NOMO-1 treated with dmso at 0.1 percent for 144 hours (cell line): ENCODE results near the gene PTGIS.

ENCODE experiments used
- DNase-seq: peaks from one replicate; lab custom pipeline; 2025; ENCODE audit not compliant: unreplicated experiment; lab: John Stamatoyannopoulos, UW

PTGIS gene

DNA sequence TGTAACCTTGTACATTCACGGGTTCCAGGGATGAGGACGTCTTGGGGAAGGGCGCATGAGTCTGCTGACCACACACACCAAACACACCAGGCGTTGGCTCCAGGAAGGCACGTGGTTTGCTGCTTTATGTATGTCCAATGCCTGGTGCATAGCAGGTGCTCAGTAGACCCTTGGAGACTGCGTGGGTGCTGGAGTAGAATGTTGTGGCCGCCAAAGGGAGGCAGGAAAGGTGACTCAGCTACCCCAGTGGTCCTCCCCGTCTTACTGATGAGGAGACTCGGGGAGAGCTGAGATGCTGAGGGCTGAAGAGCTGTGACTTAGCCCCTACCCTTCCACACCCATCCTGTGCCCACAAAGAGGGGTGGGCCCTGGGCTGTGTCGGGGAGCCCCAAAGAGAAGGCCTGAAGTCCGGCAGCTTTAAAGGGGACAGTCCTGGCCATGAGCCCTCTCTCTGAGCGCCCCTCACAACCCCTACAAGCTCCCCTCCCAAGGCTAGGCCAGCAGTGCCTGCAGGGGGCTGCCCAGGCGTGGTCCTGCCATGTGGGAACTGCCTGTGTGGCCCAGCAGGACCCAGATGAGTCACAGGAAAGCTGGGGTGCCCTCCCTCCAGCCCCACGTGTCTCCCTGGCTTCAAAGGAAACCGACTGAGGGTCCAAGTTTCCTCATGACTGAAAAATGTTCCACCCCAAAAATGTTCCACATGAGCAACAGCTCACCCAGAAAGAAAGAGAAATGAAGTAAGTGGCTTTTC lies 28.0 kb upstream of the PTGIS start:
- no peak for DNase-seq

DNA sequence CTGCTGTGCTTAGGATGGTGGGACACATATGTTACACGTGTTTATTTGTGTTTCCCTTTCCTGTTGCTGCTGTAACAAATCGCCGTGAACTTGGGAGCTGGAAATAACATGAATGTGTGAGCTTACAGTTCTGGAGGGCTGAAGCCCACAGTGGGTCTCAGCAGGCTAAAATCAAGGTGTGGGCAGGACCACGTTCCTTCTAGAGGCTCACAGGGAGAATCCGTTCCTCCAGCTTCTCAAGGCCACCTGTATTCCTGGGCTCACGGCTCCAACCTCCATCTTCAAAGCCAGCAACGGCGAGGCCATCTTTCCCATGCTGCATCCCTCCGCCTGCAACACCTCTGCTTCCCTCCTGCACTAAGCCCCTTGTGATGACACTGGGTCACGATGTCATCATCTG lies 27.4 kb upstream of the PTGIS start:
- no peak for DNase-seq

DNA sequence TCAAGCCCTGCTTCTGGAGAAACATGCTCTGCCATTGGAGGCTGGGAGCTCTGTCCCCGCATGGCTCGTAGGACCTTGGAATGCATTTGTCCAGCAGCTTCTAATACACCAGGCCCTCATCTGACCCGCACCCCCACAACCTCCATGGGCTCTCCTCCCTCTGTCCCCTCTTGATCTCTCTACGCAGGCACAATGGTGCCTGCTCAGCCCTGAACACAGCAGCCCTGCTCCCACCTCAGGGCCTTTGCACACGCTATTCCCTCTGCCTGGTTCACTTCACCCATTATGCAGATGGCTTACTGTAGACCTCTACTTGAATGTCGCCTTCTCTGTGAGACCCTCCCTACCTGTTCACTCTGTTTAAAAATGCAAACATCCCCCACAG lies 27.0 kb upstream of the PTGIS start:
- DNase-seq: no peak

DNA sequence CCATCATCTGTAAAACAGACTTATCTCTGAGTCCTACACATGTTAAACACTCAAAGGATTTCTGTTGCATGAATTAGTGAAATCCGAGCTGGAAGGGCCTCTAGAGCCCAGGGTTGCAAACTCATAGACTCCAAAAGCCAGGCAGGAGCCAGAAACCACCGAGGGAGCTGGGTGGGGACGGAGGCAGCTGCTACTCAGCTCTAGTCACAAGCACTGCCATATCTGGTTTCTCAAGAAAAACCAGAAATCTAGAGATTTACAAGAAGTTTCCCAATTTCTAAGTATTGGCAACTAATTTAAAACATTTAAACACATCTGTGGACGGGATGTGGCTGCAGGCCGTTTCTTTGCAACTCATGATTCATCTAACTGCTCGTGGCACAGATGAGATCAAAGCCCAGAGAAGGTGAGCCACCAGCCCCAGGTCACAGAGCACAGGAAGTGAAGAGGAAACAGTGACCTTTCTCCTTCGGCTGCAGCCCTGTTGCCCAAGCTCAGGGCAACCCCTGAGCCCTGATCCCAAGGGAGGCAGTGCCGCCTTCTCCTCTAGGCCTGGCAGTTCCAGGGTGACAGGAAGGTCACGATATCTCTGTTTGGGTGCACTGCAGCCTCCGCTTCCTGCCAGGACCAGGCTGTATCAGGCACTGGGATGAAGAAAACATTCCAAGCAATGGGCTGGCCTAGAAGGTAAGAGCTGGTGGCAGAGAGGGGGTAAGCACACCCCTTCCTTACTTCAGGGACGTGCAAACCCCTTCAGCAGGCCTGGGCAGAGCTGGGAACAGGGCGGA lies 26.4 kb upstream of the PTGIS start:
- DNase-seq: no peak

DNA sequence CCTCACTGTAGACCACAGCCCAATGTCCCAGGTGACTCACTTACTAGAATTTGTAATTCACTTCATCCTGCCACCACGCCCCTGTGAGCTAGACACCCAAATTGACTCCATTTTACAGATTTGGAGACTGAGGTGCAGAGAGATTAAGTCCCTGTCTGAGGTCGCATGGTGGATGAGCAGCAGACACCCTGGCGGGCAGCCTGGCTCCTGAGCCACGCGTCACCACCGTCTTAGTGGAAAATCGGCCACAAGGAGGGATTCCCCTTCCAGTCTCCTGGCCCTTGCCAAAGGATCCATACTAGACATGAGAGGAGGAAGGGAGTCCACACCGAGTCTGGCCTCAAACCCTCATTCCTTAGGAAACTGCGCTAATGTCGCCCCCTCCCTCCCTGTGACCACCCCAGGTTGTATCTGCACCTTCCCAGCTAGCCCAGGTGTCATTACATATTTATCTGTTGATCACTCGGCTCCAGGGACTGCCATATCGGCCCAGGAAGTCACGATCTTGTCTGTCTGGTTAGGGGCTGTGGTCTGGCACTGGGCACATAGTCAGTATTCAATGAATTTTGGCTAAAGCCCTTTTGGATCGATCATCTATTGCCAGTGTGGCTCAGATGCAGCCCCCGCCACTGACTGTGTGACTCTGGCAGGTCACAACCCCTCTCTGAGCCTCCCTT lies 25.7 kb upstream of the PTGIS start:
- no peak for DNase-seq

DNA sequence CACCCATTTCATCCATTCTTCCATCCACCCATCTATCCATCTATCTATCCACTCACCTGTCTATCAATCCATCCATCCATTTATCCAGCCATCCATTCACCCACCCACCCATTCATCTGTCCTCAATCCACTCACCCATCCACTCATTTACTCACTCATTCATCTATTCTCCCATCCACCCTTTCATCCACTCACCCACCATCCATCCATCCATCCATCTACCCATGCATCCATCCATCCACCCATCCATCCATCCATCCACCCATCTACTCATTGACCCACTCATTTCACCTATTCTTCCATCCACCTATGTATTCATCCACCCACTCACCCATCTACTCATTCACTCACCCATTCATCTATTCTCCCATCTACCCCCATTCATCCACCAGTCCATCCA lies 24.2 kb upstream of the PTGIS start:
- no peak for DNase-seq

DNA sequence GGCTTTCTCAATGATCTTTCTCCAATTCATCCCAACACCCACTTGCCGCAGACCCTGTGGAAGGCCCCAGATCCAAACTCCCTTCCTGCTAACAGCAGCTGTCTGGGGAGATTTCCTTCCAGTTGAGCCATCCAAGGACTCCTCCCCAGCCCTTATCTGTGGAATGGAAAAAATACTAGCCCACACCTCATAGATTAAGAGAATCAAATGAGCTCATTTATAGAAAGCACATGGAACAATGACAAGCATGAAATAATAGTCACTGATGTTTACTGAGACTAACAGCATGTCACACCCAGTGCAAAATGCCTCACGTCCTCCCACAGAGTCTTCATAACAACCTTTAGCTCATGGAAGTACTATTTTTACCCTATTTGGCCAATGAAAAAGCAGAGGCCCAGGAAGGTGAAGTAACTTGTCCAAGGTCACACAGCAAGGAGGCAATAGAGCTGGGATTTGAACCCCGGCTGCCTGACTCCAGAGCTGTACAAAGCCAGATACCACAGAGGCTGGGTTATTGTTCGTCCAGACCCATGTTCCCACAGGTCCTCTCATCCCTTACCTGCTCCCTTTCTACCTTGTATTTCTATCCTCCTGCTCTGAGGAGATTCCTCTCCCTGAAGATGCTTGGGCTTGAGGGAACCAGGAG lies 23.4 kb upstream of the PTGIS start:
- no peak for DNase-seq

DNA sequence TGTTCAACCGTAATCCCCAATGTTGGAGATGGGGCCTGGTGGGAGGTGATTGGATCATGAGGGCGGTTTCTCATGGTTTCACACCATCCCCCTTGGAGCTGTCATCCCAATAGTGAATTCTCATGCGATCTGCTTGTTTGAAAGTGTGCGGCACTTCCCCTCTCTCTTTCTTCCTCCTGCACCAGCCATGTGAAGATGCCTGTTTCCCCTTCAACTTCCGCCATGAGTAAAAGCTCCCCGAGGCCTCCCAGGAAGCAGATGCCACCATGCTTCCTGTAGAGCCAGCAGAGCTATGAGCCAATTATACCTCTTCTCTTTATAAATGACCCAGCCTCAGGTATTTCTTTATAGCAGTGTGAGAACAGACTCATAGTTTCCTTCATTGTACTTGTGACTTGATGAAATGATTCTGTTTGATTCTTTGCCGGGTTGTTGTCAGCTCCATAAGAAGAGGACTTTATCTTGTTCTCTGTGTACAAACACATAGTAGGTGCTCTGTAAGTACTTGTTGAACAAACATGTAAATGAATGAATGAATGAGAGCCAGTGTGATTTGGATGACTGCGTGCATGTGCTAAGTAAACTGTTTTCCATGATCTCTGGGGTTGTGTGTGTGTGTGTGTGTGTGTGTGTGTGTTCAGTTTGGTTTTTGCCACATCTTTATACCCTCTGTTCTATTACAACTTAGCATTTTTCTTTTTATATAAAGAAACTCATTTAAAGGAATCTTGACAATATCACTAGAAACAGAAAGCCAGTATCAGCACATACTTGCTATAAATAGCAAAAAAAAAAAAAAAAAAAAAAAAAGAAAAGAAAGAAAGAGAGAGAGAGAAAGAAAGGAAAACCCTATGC lies 22.5 kb upstream of the PTGIS start:
- DNase-seq: no peak

DNA sequence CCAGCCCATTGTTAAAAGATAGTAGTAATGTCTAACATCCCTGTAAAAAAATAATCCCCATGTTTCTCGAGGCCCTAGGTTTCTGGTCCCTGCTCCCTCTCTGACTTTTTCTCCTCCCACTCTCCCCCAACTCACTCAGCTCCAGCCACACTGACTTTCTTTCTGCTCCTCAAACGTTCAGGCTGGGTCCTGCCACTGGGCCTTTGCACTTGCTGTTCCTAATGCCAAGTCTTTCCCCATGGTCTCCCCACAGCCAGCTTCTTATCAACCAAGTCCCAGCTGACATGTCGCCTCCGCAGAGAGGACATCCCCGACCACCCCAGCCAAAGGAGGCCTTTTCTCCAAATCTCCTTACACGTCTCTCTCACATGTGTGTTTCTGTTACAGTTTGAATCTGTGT lies 21.8 kb upstream of the PTGIS start:
- no peak for DNase-seq

DNA sequence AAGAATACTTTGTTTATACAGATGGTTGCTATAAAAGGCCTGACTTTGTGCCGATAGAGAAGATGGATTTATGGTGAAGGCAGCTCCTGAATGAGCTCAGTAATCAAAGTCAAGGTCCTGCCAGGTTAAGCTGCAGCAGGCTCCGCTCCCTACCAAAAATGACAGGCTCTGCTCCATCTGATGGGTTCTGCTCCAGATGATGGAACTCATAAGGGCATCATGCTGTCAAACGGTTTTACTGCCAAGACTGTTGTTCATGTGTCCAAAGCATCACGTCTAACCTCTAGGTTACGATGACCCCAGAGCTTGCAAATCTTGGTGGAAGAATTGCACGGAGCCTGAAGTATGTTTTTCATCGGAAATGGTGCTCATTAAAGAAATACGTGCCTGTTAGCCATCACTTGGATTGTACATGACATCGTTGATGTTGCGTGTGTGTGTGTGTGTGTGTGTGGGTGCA lies 19.2 kb upstream of the PTGIS start:
- DNase-seq: no peak

DNA sequence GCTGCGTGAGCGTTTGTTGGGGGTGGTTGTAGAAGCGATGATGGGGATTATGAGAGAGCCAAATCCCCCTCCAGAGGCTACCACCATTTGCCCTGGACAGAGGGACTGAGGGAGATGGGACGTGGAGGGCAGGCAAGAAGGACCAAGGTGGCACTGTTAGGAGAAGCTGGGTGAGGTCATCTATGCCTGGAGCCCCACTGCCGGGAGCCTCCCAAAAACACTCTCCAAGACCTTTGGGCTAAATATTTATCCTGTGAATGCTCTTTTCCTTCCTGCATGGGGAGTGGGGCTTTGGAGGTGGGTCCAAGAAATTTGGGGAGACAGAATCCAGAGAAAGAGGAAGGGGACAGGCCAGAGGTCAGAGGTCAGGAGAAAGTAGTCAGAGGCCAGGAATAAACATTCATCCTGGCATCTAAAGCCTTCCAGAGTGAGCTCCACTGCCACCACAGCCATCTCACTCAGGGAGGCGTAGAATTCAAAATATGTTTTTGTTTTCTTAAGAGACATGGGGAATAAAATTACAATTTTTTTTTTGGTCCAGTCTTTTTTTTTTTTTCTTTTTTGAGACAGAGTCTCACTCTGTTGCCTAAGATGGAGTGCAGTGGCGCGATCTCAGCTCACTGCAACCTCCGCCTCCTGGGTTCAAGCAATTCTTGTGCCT lies 17.8 kb upstream of the PTGIS start:
- DNase-seq: no peak

DNA sequence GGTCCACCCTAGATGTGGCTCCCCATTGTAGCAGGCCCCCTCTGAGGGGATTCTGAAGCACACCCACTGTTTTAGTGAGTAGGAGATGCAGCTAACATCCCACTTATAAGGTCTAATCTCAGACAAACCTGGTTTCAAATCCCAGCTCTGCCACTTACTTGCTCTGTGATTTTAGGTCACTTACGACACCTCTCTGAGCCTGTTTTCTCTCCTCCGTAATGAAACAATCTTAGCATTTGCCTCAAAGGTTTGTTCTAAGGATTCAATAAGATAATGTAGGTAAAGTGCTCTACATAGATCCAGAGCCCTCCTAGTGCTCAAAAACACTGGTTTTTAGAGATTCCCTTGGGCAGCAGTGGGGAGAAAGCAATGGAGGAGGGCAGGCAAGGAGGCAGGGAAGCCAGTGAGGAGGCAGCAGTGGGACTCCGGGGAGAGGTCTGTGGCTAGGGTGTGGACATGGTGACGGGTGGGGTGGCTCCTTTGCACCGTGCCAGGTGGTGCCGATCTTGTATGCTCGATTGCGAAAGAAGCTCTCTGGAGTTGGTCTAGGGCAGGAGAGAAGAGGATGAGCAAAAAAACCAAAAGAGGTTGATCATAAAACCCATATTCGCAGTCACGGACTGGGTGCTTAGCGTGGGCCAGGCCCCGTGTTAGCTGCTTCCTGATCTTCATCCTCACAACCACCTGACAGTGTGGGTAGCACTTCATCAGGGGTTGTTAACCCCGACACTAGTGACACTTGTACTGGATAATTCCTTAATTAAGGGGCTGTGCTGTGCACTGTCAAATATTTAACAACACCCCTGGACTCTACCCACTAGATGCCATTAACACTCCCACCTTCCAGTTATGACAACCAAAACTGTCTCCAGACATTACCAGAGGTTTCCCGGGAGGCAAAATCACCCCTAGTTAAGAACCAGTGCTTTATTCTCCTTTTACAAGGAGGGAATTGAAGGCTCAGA lies 16.8 kb upstream of the PTGIS start:
- peak; percentile 28 for DNase-seq

DNA sequence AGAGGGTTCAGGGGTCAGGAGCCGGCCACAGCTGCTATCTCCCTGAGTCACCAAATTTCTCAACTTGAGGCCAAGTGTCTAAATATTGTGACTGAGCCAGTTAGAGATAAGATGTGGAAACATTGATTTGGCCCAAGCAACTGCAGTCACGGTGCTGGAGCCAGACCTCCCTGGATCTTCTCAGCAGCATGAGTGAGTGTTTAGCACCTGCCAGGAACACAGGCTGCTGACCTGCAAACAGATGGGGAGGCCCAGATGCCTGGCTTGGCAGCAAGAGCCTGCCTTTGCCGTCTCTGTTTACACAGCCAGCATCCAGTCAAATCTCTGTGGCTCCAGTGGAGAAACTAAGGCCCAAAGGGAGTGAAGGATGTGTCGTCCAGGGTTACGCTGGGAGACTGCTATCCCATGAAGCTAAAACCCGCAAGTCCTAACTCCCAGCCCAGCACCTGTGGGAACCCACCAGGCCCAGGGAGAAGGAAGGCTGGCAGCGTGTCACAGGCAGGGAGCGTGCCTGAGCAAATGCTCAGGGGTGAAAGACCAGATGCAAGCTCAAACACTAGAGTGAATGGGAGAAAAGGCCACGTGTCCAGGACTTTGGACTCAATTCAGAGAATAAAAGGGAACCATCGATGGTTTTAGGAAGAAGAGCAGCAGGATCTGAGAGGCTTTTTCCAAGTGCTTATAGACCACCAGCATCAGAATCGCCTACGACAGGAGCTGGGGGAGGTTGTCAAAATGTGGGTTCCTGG lies 15.9 kb upstream of the PTGIS start:
- peak; percentile 71 for DNase-seq

DNA sequence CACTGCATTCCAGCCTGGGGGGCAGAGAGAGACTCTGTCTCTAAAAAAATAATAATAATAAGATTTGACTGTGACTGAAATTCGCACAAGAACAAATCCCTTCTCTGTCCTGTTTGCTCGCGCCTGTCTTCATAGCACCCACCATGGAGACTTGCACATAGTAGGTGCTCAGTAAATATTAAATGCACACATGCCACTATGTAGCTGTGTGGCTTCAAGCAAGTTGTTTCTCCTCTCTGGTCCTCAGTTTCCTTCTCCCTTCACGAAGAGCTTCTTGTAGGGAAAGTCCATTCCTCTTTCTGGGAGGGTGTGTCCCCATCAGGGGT lies 15.4 kb upstream of the PTGIS start:
- DNase-seq: no peak

DNA sequence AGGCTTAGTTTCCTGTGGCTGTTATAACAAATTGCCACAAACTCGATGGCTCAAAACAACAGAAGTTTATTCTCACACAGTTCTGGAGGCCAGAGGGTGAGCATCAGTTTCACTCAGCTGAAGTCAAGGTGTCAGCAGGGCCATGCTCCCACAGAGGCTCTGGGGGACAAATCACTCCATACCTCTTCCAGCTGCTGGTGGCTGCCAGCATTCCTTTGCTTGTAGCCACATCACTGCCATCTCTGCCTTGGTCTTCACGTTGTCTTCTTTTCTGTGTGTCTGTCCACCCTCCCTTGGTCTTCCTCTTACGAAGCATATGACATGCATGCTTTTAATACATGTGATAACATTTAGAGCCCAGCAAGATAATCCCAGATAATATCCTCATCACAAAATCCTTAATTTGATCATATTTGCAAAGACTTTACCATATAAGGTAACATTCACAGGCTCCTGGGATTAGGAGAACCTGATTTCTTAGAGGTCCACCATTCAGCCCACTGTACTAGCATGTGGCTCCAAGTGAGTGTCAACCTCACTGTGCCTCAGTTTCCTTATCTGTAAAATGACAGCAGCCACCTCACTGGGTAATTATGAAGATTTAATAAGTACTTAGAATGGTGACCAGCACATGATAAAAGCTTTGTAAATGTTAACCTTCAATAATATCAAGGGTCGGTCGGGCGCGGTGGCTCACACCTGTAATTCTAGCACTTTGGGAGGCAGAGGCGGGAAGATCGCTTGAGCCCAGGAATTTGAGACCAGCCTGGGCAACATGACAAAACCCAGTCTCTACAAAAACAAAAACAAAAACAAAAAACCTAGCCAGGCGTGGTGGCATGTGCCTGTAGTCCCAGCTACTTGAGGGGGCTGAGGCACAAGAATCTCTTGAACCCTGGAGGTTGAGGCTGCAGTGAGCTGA lies 14.7 kb upstream of the PTGIS start:
- DNase-seq: no peak

DNA sequence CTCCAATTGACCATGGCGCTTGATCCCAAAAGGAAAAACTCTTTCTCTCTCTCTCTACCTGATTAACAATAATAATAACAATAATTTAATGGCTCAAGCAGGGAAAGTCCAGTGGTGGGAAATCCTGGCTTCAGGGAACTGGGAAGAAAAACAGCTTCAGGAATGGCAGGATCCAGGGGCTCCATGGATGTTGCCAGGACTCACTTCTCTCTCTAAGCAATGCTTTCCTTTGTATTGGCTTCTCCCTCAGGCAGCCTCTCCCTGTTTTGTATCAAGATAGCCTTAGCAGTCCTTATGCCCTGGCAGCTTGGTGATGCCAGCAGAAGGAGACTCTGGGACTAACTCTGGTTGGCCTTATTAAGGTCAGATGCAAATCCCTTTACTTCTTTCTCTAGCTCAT lies 13.5 kb upstream of the PTGIS start:
- no peak for DNase-seq

DNA sequence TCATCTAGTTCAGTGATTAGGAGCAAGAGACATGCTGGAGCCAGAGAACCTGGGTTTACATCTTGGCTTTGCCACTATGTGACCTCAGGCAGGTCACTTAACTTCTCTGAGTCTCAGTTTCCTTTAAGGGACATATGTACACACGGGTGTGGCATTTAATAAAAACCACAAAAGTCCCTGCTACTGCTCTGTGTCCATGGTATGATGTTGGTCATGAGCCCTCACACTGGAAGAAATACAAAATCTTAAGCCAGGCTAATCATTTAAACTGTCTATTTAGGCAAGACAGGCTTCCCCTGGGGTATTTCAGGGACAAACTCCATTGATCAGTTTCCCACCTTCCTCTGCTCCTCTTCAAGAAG lies 12.9 kb upstream of the PTGIS start:
- DNase-seq: no peak
